ENCODE results near the gene SPAST. TPM values are rescaled to one million over a fixed set of nuclear protein-coding genes. Genes with fewer than 3 reads are reported as not detected.
A peak's percentile ranks its signal among the peaks of the same experiment; 100 is the strongest.
"Not testable (repeated sequence)": the region's sequence is repeated elsewhere in the genome, so short reads cannot be mapped to it uniquely, and the experiment has no call there.

SPAST gene, protein sequence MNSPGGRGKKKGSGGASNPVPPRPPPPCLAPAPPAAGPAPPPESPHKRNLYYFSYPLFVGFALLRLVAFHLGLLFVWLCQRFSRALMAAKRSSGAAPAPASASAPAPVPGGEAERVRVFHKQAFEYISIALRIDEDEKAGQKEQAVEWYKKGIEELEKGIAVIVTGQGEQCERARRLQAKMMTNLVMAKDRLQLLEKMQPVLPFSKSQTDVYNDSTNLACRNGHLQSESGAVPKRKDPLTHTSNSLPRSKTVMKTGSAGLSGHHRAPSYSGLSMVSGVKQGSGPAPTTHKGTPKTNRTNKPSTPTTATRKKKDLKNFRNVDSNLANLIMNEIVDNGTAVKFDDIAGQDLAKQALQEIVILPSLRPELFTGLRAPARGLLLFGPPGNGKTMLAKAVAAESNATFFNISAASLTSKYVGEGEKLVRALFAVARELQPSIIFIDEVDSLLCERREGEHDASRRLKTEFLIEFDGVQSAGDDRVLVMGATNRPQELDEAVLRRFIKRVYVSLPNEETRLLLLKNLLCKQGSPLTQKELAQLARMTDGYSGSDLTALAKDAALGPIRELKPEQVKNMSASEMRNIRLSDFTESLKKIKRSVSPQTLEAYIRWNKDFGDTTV
- total RNA-seq (2014; rRNA removed; shearing (Covaris generic)) (33.9 and 37.6 TPM in 2 replicates), polyA plus RNA-seq (2016; fragmentation: Nextera tagmentation; extraction: Ambion mirVana) (15.5 and 19.4 TPM in 2 replicates)
- long read RNA-seq, partial matches to known transcripts = 2 of 3 reads
- long read RNA-seq, other reads (novel, unspliced or antisense) = 1 of 3 reads

DNA sequence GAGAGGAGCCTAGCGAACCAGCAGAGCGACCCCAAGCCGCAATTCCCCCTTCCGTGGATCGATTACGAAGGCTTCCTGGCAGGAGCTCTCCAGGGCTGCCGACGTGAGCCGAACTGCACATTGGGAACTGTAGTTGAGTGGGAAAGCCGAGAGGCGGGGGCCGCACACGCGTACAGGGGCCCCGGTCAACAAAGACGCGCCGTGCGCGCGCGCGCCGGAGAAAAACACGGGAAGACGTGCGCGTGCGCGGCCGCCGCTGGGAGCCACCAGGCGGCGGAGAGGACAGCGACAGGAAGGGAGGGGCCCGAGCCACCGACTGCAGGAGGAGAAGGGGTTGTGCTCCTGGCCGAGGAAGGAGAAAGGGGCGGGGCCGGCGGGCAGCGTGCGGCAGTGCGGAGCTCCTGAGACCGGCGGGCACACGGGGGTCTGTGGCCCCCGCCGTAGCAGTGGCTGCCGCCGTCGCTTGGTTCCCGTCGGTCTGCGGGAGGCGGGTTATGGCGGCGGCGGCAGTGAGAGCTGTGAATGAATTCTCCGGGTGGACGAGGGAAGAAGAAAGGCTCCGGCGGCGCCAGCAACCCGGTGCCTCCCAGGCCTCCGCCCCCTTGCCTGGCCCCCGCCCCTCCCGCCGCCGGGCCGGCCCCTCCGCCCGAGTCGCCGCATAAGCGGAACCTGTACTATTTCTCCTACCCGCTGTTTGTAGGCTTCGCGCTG is at the start of gene SPAST:
SPAST (plus strand) TSS at position 247 of the 711 bp plus-strand sequence; CDS start at position 523, 276 bp downstream.
- ATAC-seq = peak; percentile 91
- H3K36me3 Mint-ChIP-seq (ENCODE audit: low read depth) = 0 out of 3 replicates have a peak, but pooled peaks cover 3% of the 10 kb centered on the region
- peaks cover 17% of the 10 kb centered on the region for H3K4me1 Mint-ChIP-seq
- Histone ChIP-seq H2AFZ (peak within 1 kb of the TSS; percentile 89), H3K4me1 (ENCODE audit: insufficient read depth) (peaks cover 8% of the 10 kb centered on the region; the same call in 1 of the 2 replicates), H3K9me2 (ENCODE audit: insufficient read depth) (no peaks in the 10 kb centered on the region), H3K27ac (ENCODE audit: low read depth) (peak within 1 kb of the TSS; percentile 96), H4K20me1 (replicated peaks; ENCODE audit: insufficient read depth) (no peaks in the 10 kb centered on the region), H3K27me3 (ENCODE audit: insufficient read depth) (no peaks in the 10 kb centered on the region), H3K4me2 (peak within 1 kb of the TSS; percentile 88), H3K4me3 (peak within 1 kb of the TSS; percentile 88), H3F3A (replicated peaks; ENCODE audit: low read depth) (peaks cover 3% of the 10 kb centered on the region; the same call in 1 of the 2 replicates), H3K79me2 (replicated peaks; ENCODE audit: insufficient read depth) (peaks cover 37% of the 10 kb centered on the region), H3K36me3 (ENCODE audit: insufficient read depth) (no peaks in the 10 kb centered on the region)
- TF ChIP-seq POLR2AphosphoS5 (IDR thresholded peaks at IDR 0.05; ENCODE audit: low read depth) (peak; percentile 89), JUNB (IDR thresholded peaks at IDR 0.05; ENCODE audit: unreplicated experiment) (no peak), CREB1 (CRISPR knock-in tag; IDR thresholded peaks at IDR 0.05; ENCODE audit: low read depth) (peak; percentile 86)
- TF ChIP-seq, protein P1, sequence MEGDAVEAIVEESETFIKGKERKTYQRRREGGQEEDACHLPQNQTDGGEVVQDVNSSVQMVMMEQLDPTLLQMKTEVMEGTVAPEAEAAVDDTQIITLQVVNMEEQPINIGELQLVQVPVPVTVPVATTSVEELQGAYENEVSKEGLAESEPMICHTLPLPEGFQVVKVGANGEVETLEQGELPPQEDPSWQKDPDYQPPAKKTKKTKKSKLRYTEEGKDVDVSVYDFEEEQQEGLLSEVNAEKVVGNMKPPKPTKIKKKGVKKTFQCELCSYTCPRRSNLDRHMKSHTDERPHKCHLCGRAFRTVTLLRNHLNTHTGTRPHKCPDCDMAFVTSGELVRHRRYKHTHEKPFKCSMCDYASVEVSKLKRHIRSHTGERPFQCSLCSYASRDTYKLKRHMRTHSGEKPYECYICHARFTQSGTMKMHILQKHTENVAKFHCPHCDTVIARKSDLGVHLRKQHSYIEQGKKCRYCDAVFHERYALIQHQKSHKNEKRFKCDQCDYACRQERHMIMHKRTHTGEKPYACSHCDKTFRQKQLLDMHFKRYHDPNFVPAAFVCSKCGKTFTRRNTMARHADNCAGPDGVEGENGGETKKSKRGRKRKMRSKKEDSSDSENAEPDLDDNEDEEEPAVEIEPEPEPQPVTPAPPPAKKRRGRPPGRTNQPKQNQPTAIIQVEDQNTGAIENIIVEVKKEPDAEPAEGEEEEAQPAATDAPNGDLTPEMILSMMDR (conservative IDR thresholded peaks at IDR 0.05; ENCODE audit: low read depth in 2 of 2) = peak in 1 of 2 experiments; percentile 16; a peak in 1 of 4 replicates
- TF ChIP-seq, protein P2, sequence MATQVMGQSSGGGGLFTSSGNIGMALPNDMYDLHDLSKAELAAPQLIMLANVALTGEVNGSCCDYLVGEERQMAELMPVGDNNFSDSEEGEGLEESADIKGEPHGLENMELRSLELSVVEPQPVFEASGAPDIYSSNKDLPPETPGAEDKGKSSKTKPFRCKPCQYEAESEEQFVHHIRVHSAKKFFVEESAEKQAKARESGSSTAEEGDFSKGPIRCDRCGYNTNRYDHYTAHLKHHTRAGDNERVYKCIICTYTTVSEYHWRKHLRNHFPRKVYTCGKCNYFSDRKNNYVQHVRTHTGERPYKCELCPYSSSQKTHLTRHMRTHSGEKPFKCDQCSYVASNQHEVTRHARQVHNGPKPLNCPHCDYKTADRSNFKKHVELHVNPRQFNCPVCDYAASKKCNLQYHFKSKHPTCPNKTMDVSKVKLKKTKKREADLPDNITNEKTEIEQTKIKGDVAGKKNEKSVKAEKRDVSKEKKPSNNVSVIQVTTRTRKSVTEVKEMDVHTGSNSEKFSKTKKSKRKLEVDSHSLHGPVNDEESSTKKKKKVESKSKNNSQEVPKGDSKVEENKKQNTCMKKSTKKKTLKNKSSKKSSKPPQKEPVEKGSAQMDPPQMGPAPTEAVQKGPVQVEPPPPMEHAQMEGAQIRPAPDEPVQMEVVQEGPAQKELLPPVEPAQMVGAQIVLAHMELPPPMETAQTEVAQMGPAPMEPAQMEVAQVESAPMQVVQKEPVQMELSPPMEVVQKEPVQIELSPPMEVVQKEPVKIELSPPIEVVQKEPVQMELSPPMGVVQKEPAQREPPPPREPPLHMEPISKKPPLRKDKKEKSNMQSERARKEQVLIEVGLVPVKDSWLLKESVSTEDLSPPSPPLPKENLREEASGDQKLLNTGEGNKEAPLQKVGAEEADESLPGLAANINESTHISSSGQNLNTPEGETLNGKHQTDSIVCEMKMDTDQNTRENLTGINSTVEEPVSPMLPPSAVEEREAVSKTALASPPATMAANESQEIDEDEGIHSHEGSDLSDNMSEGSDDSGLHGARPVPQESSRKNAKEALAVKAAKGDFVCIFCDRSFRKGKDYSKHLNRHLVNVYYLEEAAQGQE (IDR thresholded peaks at IDR 0.05; ENCODE audit: unreplicated experiment) = no peak
- TF ChIP-seq, protein P3, sequence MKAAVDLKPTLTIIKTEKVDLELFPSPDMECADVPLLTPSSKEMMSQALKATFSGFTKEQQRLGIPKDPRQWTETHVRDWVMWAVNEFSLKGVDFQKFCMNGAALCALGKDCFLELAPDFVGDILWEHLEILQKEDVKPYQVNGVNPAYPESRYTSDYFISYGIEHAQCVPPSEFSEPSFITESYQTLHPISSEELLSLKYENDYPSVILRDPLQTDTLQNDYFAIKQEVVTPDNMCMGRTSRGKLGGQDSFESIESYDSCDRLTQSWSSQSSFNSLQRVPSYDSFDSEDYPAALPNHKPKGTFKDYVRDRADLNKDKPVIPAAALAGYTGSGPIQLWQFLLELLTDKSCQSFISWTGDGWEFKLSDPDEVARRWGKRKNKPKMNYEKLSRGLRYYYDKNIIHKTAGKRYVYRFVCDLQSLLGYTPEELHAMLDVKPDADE (IDR thresholded peaks at IDR 0.05) = peak; percentile 90
- H3K4me3 Mint-ChIP-seq = peak within 1 kb of the TSS; percentile 97
- peaks cover 4% of the 10 kb centered on the region for H3K27me3 Mint-ChIP-seq (ENCODE audit: insufficient read depth, low read depth, poor library complexity)
- H3K27ac Mint-ChIP-seq = peak within 1 kb of the TSS; percentile 98
- DNase-seq (ENCODE audit: low spot score) = peak; percentile 99
- peaks cover 4% of the 10 kb centered on the region; the same call in 1 of the 3 replicates for H3K9me3 Mint-ChIP-seq

DNA sequence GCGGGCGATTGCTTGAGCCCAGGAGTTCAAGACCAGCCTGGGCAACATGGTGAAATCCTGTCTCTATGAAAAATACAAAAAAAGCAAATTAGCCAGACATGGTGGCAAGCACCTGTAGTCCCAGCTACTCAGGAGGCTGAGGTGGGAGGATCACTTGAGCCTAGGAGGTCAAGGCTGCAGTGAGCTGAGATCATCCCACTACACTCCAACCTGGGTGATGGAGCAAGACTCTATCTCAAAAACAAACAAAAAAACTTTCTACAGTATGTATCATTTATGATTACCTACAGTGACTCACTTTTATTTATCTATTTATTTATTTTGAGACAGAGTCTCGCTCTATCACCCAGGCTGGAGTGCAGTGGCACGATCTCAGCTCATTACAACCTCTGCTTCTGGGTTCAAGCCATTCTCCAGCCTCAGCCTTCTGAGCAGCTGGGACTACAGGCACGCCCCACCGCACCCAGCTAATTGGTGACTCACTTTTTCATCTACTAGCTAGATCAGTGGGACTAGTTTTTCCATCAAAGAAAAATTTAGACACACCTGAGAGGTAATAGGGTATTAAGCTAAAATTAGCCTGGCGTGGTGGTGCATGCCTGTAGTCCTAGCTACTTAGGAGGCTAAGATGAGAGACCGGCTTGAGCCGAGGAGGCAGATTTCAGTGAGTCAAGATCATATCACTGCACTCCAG is 44.4 kb upstream of the SPAST start:
- not testable (repeated sequence) for H3K9me3 Mint-ChIP-seq; H3K4me2 ChIP-seq; H4K20me1 ChIP-seq (replicated peaks; ENCODE audit: insufficient read depth); ATAC-seq; H2AFZ ChIP-seq; H3K4me1 Mint-ChIP-seq; H3K27me3 ChIP-seq (ENCODE audit: insufficient read depth); H3K27ac Mint-ChIP-seq; DNase-seq (ENCODE audit: low spot score); H3K79me2 ChIP-seq (replicated peaks; ENCODE audit: insufficient read depth); H3K4me1 ChIP-seq (ENCODE audit: insufficient read depth); H3F3A ChIP-seq (replicated peaks; ENCODE audit: low read depth); H3K9me2 ChIP-seq (ENCODE audit: insufficient read depth); H3K4me3 ChIP-seq; H3K27ac ChIP-seq (ENCODE audit: low read depth); H3K4me3 Mint-ChIP-seq; H3K27me3 Mint-ChIP-seq (ENCODE audit: insufficient read depth, low read depth, poor library complexity)
- peaks cover 11% of the 10 kb centered on the region for H3K36me3 ChIP-seq (ENCODE audit: insufficient read depth)
- H3K36me3 Mint-ChIP-seq (ENCODE audit: low read depth) = peaks cover 56% of the 10 kb centered on the region

DNA sequence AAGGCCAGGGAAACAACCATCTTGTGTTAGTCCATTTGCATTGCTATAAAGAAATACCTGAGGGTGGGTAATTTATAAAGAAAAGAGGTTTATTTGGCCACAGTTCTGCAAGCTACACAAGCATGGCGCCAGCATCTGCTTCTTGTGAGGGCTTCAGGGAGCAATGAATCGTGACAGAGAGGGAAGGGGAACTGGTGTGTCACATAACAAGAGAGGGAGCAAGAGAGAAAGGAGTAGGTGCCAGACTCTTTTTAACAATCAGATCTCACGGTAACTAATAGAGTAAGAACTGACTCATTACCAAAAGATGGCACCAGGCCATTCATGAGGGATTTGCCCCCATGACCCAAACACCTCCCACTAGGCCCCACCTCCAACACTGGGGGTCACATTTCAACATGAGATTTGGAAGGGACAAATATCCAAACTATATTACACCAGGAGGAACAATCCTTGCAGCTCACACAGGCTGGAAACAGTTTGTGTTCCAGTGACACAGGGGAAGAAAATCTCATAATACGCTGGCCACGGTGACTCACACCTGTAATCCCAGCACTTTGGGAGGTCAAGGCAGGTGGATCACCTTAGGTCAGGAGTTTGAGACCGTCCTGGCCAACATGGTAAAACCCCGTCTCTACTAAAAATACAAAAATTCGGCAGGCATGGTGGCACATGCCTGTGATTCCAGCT is 29.0 kb upstream of the SPAST start:
- H3K4me2 ChIP-seq; DNase-seq (ENCODE audit: low spot score); H3K4me3 Mint-ChIP-seq; H3K4me1 ChIP-seq (ENCODE audit: insufficient read depth); H3K27me3 ChIP-seq (ENCODE audit: insufficient read depth); H3K36me3 ChIP-seq (ENCODE audit: insufficient read depth); H3K27me3 Mint-ChIP-seq (ENCODE audit: insufficient read depth, low read depth, poor library complexity); ATAC-seq; H3K4me1 Mint-ChIP-seq; H3F3A ChIP-seq (replicated peaks; ENCODE audit: low read depth); H2AFZ ChIP-seq; H3K4me3 ChIP-seq; H3K9me3 Mint-ChIP-seq; H3K9me2 ChIP-seq (ENCODE audit: insufficient read depth); H3K27ac Mint-ChIP-seq: not testable (repeated sequence)
- H4K20me1 ChIP-seq (replicated peaks; ENCODE audit: insufficient read depth) = peaks cover 14% of the 10 kb centered on the region
- peak overlapping the region; percentile 6; the same call in 1 of the 2 replicates for H3K27ac ChIP-seq (ENCODE audit: low read depth)
- H3K36me3 Mint-ChIP-seq (ENCODE audit: low read depth) = peaks cover 42% of the 10 kb centered on the region
- peaks cover 96% of the 10 kb centered on the region for H3K79me2 ChIP-seq (replicated peaks; ENCODE audit: insufficient read depth)
